HEK293 (cell line): ENCODE results near the gene TIRAP.

Experiments used
- CTCF ChIA-PET: fragments of 350-600 bp; formaldehyde crosslinking; extraction: SDS; loops from one replicate; lab custom pipeline; 2021; ENCODE audit warnings: antibody characterized with exemption; lab: Yijun Ruan, JAX
- POLR2A ChIA-PET: fragments of 300-600 bp; formaldehyde crosslinking; extraction: SDS; loops from one replicate; lab custom pipeline; 2020; ENCODE audit warnings: antibody characterized with exemption, inconsistent platforms; lab: Yijun Ruan, JAX
- H3K27ac ChIP-seq: fragments of 200-500 bp; sonication (Bioruptor generic); 2 replicates; pipeline ENCODE4 v1.5.1; 2014; ENCODE audit warnings: low read depth, low read length, control low read depth, inconsistent platforms; ENCODE audit errors: extremely low read depth
- H3K36me3 ChIP-seq, 2 experiments: fragments of 200-500 bp in 1 of 2; sonication (Bioruptor generic) in 1 of 2; 1 replicate in 1 of 2; 2 replicates in 1 of 2; pipeline ENCODE4 v1.5.1; 2014 to 2017; ENCODE audit warnings: inconsistent platforms in 2 of 2, low read length in 2 of 2; ENCODE audit not compliant: control insufficient read depth in 2 of 2, insufficient read depth in 1 of 2
- H3K4me1 ChIP-seq: fragments of 200-500 bp; sonication (Bioruptor generic); 2 replicates; pipeline ENCODE4 v1.5.1; 2014; ENCODE audit warnings: mild to moderate bottlenecking, low read length, inconsistent platforms; ENCODE audit not compliant: control insufficient read depth, insufficient read depth
- H3K4me3 ChIP-seq: 2 replicates; pipeline ENCODE4 v1.5.1; 2011; ENCODE audit warnings: low read depth, mild to moderate bottlenecking, control low read depth, low read length, moderate library complexity
- H3K9me3 ChIP-seq: fragments of 200-500 bp; sonication (Bioruptor generic); 2 replicates; pipeline ENCODE4 v1.5.1; 2014; ENCODE audit warnings: low read depth, low read length, inconsistent platforms; ENCODE audit not compliant: control insufficient read depth, insufficient read depth
- KLF8 ChIP-seq: fragments of 450-650 bp; formaldehyde crosslinking; IDR thresholded peaks from 2 replicates; pipeline ENCODE4 v1.5.1; 2016; ENCODE audit warnings: missing biosample characterization, missing genetic modification characterization
- KLF9 ChIP-seq: fragments of 450-650 bp; formaldehyde crosslinking; IDR thresholded peaks from 2 replicates; pipeline ENCODE4 v1.5.1; 2016; ENCODE audit warnings: missing biosample characterization, missing genetic modification characterization, low read depth
- YY2 ChIP-seq: fragments of 450-650 bp; formaldehyde crosslinking; IDR thresholded peaks from 2 replicates; pipeline ENCODE4 v1.5.1; 2016; ENCODE audit warnings: missing biosample characterization, missing genetic modification characterization
- ZFP37 ChIP-seq: fragments of 450-650 bp; formaldehyde crosslinking; IDR thresholded peaks from 2 replicates; pipeline ENCODE4 v1.5.1; 2016; ENCODE audit warnings: missing biosample characterization, missing genetic modification characterization
- ZNF184 ChIP-seq: fragments of 450-650 bp; IDR thresholded peaks from 2 replicates; pipeline ENCODE4 v1.5.1; 2018; ENCODE audit warnings: missing biosample characterization, mild to moderate bottlenecking, missing genetic modification characterization
- ZNF266 ChIP-seq: fragments of 450-650 bp; formaldehyde crosslinking; IDR thresholded peaks from 2 replicates; pipeline ENCODE4 v1.5.1; 2016; ENCODE audit warnings: missing biosample characterization, missing genetic modification characterization, low read depth
- ZNF391 ChIP-seq: fragments of 450-650 bp; formaldehyde crosslinking; IDR thresholded peaks from 2 replicates; pipeline ENCODE4 v1.5.1; 2016; ENCODE audit warnings: low read depth, missing biosample characterization, missing genetic modification characterization, borderline replicate concordance
- ZNF48 ChIP-seq: fragments of 450-650 bp; formaldehyde crosslinking; IDR thresholded peaks from 2 replicates; pipeline ENCODE4 v1.5.1; 2016; ENCODE audit warnings: missing biosample characterization, missing genetic modification characterization
- ZNF654 ChIP-seq: fragments of 450-650 bp; formaldehyde crosslinking; IDR thresholded peaks from 2 replicates; pipeline ENCODE4 v1.5.1; 2016; ENCODE audit warnings: low read depth, missing biosample characterization, missing genetic modification characterization
- ZNF707 ChIP-seq: fragments of 450-650 bp; formaldehyde crosslinking; IDR thresholded peaks from 2 replicates; pipeline ENCODE4 v1.5.1; 2016; ENCODE audit warnings: missing biosample characterization, missing genetic modification characterization
- ZNF747 ChIP-seq: fragments of 450-650 bp; formaldehyde crosslinking; IDR thresholded peaks from 2 replicates; pipeline ENCODE4 v1.5.1; 2016; ENCODE audit warnings: missing biosample characterization, missing genetic modification characterization
- ZNF791 ChIP-seq: fragments of 450-650 bp; formaldehyde crosslinking; IDR thresholded peaks from 2 replicates; pipeline ENCODE4 v1.5.1; 2016; ENCODE audit warnings: missing biosample characterization, missing genetic modification characterization
- TF ChIP-seq, protein P1 (sequence below): fragments of 450-650 bp; formaldehyde crosslinking; IDR thresholded peaks from 2 replicates; pipeline ENCODE4 v1.5.1; 2016; ENCODE audit warnings: missing biosample characterization, missing genetic modification characterization
- TF ChIP-seq, protein P2 (sequence below): fragments of 450-650 bp; formaldehyde crosslinking; optimal IDR thresholded peaks from 2 replicates; pipeline ENCODE3; 2016; ENCODE audit warnings: missing biosample characterization, mild to moderate bottlenecking, missing genetic modification characterization
- TF ChIP-seq, protein P3 (sequence below): fragments of 450-650 bp; formaldehyde crosslinking; IDR thresholded peaks from 2 replicates; pipeline ENCODE4 v1.5.1; 2016; ENCODE audit warnings: missing biosample characterization, missing genetic modification characterization, low read depth
- TF ChIP-seq, protein P4 (sequence below): fragments of 450-650 bp; formaldehyde crosslinking; IDR thresholded peaks from 2 replicates; pipeline ENCODE4 v1.5.1; 2016; ENCODE audit warnings: missing biosample characterization, missing genetic modification characterization
- TF ChIP-seq, protein P5 (sequence below): fragments of 450-650 bp; formaldehyde crosslinking; IDR thresholded peaks from 2 replicates; pipeline ENCODE4 v1.5.1; 2017; ENCODE audit warnings: missing biosample characterization, missing genetic modification characterization
- TF ChIP-seq, protein P6 (sequence below): fragments of 450-650 bp; formaldehyde crosslinking; IDR thresholded peaks from 2 replicates; pipeline ENCODE4 v1.5.1; 2016; ENCODE audit warnings: missing biosample characterization, missing genetic modification characterization
- TF ChIP-seq, protein P7 (sequence below): fragments of 450-650 bp; formaldehyde crosslinking; IDR thresholded peaks from 2 replicates; pipeline ENCODE4 v1.5.1; 2016; ENCODE audit warnings: missing biosample characterization, missing genetic modification characterization

The TIRAP gene

DNA sequence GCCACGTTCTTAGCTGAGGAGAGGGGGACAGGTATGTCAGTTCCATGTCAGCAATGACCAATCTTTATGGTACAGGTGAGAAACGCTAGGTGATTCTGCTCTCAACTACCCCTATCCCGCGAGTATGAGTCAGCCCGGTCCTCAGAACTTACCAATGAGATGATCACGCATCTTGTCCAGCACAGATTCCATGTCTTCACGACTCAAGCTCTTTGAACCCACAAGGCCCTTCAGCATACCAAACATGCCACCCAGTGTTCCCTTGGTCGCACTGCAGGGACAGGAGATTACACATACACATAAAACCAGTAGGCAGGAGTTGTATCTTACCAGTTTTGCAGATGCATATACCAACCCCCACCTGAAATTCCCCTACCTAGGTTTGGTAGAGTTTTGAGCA lies 17.1 kb upstream of the TIRAP start:
- no peak overlapping the region for H3K4me3 ChIP-seq
- CTCF ChIA-PET, result interaction anchor here (1.6 kb wide), 1 partner anchor 72 kb away, joined by 3 read pairs; no protein-coding TSS in a partner anchor
- no peak for TF ChIP-seq KLF8
- no peak for TF ChIP-seq ZNF184 (tag by site-specific recombination)
- TF ChIP-seq ZNF791 (tag by site-specific recombination), result no peak
- TF ChIP-seq, protein P1, sequence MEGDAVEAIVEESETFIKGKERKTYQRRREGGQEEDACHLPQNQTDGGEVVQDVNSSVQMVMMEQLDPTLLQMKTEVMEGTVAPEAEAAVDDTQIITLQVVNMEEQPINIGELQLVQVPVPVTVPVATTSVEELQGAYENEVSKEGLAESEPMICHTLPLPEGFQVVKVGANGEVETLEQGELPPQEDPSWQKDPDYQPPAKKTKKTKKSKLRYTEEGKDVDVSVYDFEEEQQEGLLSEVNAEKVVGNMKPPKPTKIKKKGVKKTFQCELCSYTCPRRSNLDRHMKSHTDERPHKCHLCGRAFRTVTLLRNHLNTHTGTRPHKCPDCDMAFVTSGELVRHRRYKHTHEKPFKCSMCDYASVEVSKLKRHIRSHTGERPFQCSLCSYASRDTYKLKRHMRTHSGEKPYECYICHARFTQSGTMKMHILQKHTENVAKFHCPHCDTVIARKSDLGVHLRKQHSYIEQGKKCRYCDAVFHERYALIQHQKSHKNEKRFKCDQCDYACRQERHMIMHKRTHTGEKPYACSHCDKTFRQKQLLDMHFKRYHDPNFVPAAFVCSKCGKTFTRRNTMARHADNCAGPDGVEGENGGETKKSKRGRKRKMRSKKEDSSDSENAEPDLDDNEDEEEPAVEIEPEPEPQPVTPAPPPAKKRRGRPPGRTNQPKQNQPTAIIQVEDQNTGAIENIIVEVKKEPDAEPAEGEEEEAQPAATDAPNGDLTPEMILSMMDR (tag by site-specific recombination), result 0 out of 2 replicates have a peak, but pooled peaks have one; percentile 39
- H3K4me1 ChIP-seq, result no peaks in the 10 kb centered on the region
- POLR2A ChIA-PET, result no interaction called here
- H3K27ac ChIP-seq, result no peak overlapping the region
- H3K36me3 ChIP-seq, result peaks cover 9 to 71% of the 10 kb centered on the region in 2 experiments; a peak in 2 of 3 replicates
- H3K9me3 ChIP-seq, result no peaks in the 10 kb centered on the region

DNA sequence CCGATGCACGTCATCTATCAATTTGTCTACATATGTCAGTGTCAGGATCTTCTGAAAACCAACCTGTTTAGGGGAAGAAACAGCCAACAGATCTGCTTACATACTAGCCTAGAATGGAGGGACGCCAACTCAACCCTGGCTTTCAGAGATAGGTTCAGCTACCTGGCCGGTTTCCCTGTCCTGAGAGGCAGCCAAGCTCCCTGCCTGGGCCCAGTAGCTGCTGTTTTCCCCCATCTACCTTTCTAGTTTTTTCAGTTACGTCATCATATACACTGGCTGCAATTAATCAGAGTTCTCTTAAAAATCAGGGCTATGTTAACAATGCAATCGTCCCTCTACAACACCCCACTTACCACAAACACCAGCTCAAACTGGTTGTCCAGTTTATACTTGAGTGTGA lies 15.2 kb upstream of the TIRAP start:
- CTCF ChIA-PET, result interaction anchor here (0.7 kb wide), 1 partner anchor 344 kb away, joined by 4 read pairs; no protein-coding TSS in a partner anchor
- Histone ChIP-seq H3K4me3 (peak overlapping the region; percentile 94), H3K36me3 (peaks cover 4 to 64% of the 10 kb centered on the region in 2 experiments; a peak in 2 of 3 replicates), H3K27ac (no peak overlapping the region; the same call in 1 of the 2 replicates), H3K9me3 (no peaks in the 10 kb centered on the region)
- TF ChIP-seq ZNF654 (tag by site-specific recombination) (no peak), ZFP37 (tag by site-specific recombination) (no peak), ZNF266 (tag by site-specific recombination) (no peak)
- TF ChIP-seq, protein P2, sequence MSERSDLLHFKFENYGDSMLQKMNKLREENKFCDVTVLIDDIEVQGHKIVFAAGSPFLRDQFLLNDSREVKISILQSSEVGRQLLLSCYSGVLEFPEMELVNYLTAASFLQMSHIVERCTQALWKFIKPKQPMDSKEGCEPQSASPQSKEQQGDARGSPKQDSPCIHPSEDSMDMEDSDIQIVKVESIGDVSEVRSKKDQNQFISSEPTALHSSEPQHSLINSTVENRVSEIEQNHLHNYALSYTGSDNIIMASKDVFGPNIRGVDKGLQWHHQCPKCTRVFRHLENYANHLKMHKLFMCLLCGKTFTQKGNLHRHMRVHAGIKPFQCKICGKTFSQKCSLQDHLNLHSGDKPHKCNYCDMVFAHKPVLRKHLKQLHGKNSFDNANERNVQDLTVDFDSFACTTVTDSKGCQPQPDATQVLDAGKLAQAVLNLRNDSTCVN (tag by site-specific recombination), result no peak
- TF ChIP-seq, protein P3, sequence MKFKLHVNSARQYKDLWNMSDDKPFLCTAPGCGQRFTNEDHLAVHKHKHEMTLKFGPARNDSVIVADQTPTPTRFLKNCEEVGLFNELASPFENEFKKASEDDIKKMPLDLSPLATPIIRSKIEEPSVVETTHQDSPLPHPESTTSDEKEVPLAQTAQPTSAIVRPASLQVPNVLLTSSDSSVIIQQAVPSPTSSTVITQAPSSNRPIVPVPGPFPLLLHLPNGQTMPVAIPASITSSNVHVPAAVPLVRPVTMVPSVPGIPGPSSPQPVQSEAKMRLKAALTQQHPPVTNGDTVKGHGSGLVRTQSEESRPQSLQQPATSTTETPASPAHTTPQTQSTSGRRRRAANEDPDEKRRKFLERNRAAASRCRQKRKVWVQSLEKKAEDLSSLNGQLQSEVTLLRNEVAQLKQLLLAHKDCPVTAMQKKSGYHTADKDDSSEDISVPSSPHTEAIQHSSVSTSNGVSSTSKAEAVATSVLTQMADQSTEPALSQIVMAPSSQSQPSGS (tag by site-specific recombination), result 0 out of 2 replicates have a peak, but pooled peaks have one; percentile 21
- TF ChIP-seq, all 188 proteins: peak for 1
- POLR2A ChIA-PET, result interaction anchor here (1.4 kb wide), 1 partner anchor 87 kb away, joined by 4 read pairs; no protein-coding TSS in a partner anchor
- no peaks in the 10 kb centered on the region for H3K4me1 ChIP-seq

DNA sequence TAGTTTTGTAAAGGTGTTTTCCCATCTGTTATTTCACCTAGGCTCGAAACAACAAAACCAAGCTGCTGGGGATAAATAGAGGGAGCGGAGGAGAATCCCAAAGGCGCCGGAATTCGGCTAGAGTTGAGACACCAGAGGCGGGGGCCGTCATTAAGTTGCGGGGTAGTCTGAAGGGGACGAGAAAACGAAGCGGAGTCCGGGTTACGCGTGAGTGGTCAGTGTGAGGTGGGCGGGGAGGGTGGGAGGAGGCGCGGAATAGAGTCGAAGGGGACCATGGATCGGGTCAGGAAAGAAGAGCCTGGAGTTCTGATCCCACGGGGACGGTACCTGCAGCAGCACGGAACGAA lies 14.6 kb upstream of the TIRAP start:
- Histone ChIP-seq H3K4me3 (peak overlapping the region; percentile 94), H3K36me3 (peaks cover 4 to 64% of the 10 kb centered on the region in 2 experiments; a peak in 2 of 3 replicates), H3K27ac (peak overlapping the region; percentile 65; the same call in 1 of the 2 replicates), H3K9me3 (no peaks in the 10 kb centered on the region), H3K4me1 (no peaks in the 10 kb centered on the region)
- CTCF ChIA-PET, result no interaction called here
- POLR2A ChIA-PET, result interaction anchor here (0.7 to 4.4 kb wide), 10 partner anchors 10 to 87 kb away, joined by 3 to 24 read pairs (median 4); partner anchors contain the start of genes DCPS, FAM118B, RPUSD4 and TIRAP
- TF ChIP-seq ZNF391 (tag by site-specific recombination) (no peak), ZNF707 (tag by site-specific recombination) (no peak), YY2 (no peak), ZNF48 (tag by site-specific recombination) (no peak), ZNF747 (tag by site-specific recombination) (no peak), KLF9 (tag by site-specific recombination) (peak; percentile 26; the same call in 1 of the 2 replicates)
- TF ChIP-seq, protein P4, sequence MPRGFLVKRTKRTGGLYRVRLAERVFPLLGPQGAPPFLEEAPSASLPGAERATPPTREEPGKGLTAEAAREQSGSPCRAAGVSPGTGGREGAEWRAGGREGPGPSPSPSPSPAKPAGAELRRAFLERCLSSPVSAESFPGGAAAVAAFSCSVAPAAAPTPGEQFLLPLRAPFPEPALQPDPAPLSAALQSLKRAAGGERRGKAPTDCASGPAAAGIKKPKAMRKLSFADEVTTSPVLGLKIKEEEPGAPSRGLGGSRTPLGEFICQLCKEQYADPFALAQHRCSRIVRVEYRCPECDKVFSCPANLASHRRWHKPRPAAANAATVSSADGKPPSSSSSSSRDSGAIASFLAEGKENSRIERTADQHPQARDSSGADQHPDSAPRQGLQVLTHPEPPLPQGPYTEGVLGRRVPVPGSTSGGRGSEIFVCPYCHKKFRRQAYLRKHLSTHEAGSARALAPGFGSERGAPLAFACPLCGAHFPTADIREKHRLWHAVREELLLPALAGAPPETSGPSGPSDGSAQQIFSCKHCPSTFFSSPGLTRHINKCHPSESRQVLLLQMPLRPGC (tag by site-specific recombination), result no peak
- TF ChIP-seq, protein P5, sequence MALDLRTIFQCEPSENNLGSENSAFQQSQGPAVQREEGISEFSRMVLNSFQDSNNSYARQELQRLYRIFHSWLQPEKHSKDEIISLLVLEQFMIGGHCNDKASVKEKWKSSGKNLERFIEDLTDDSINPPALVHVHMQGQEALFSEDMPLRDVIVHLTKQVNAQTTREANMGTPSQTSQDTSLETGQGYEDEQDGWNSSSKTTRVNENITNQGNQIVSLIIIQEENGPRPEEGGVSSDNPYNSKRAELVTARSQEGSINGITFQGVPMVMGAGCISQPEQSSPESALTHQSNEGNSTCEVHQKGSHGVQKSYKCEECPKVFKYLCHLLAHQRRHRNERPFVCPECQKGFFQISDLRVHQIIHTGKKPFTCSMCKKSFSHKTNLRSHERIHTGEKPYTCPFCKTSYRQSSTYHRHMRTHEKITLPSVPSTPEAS (tag by site-specific recombination), result no peak
- TF ChIP-seq, protein P6, sequence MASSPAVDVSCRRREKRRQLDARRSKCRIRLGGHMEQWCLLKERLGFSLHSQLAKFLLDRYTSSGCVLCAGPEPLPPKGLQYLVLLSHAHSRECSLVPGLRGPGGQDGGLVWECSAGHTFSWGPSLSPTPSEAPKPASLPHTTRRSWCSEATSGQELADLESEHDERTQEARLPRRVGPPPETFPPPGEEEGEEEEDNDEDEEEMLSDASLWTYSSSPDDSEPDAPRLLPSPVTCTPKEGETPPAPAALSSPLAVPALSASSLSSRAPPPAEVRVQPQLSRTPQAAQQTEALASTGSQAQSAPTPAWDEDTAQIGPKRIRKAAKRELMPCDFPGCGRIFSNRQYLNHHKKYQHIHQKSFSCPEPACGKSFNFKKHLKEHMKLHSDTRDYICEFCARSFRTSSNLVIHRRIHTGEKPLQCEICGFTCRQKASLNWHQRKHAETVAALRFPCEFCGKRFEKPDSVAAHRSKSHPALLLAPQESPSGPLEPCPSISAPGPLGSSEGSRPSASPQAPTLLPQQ (tag by site-specific recombination), result no peak
- TF ChIP-seq, protein P7, sequence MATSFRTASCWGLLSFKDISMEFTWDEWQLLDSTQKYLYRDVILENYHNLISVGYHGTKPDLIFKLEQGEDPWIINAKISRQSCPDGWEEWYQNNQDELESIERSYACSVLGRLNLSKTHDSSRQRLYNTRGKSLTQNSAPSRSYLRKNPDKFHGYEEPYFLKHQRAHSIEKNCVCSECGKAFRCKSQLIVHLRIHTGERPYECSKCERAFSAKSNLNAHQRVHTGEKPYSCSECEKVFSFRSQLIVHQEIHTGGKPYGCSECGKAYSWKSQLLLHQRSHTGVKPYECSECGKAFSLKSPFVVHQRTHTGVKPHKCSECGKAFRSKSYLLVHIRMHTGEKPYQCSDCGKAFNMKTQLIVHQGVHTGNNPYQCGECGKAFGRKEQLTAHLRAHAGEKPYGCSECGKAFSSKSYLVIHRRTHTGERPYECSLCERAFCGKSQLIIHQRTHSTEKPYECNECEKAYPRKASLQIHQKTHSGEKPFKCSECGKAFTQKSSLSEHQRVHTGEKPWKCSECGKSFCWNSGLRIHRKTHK, result no peak
